Right lobe of liver (tissue), 4 donors: ENCODE measurements around the gene ARSA.

ENCODE experiments used
- CTCF ChIP-seq, 4 donors: fragments of 200-600 bp in 3 of 4; fragments of 450-650 bp in 1 of 4; IDR thresholded peaks; one replicate each; pipeline versions ENCODE4 v1.5.1 to v1.8.0; 2016 to 2022; ENCODE audit warnings: antibody characterized with exemption in 4 of 4, mild to moderate bottlenecking in 2 of 4
- POLR2A ChIP-seq: fragments of 450-650 bp; IDR thresholded peaks from one replicate; pipeline ENCODE4 v1.6.1; 2017; ENCODE audit warnings: antibody characterized with exemption, mild to moderate bottlenecking
- donor health status: DM: no; HTN: no; CAD: no.
- donor health status: DM: no; HTN: no; CAD: no.
- donor health status: DM: no; HTN: yes; CAD: no.

- no peak for TF ChIP-seq CTCF (IDR thresholded peaks at IDR 0.05)
- TF ChIP-seq POLR2A, result no peak
Observed at GRCh38 chr22:50603511-50604255, 24.3 kb downstream of the ARSA start.
